ENCODE results near the gene MAMSTR. TPM values are rescaled to one million over a fixed set of nuclear protein-coding genes. Genes with fewer than 3 reads are reported as not detected.
"Not testable (repeated sequence)": the region's sequence is repeated elsewhere in the genome, so short reads cannot be mapped to it uniquely, and the experiment has no call there.

The MAMSTR gene
- total and polyA plus RNA-seq, 9 donors: 29.2 to 160 (median 93.1) TPM

DNA sequence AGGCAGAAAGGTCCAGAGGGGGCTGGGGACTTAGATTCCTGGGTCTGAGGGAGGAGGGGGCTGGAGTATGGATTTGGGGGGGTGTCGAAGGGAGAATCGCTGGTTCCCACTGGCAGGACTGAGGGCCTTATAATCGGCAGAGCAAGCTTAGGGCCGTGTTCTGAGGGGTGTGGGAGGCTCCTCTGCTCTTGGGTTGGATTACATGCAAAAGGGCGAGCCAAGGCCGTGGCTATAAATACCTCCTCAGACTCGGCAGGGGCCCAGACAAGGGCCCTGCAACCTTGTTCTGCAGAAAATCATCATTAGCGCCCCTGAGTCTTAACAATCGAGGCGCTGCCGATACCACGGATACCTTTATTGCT lies 707 bp upstream of the MAMSTR start:
- H3K4me1 ChIP-seq (ENCODE audit: control insufficient read depth, insufficient read depth, low read length): peaks cover 63% of the 10 kb centered on the region

DNA sequence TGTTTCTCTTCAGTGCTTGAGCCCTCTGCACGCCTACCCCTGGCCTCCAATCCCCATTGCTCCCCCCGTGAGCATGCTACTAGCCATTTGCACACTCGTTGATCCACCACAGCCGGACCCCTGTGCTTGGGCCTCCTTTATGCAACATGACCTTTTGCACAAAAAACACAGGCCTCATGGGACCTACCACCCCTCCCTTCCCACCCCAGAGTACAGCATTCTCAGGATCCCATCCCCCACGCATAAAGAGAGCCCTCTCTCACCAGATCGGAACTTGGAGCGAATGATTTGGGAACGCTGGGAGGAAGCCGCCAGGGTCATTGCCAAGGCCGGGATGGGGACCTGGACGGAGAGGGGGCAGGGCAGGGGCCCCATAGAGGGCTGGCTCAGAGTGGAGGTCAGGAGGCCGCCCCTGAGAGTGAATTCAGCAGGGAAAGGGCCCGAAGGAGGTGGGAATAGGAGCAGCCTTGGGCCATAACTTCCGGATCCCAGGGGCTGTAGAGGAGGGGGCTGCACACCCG lies 754 bp downstream of the MAMSTR start:
- no peaks in the 10 kb centered on the region for H3K9me3 ChIP-seq (replicated peaks; ENCODE audit: control insufficient read depth, low read depth, low read length)
- peak overlapping the region; percentile 72 for H3K4me3 ChIP-seq (ENCODE audit: low read length)
- H3K36me3 ChIP-seq (ENCODE audit: control insufficient read depth, insufficient read depth, low read length): peaks cover 24% of the 10 kb centered on the region
- peaks cover 64% of the 10 kb centered on the region for H3K4me1 ChIP-seq (ENCODE audit: control insufficient read depth, insufficient read depth, low read length)
- DNase-seq: peak; percentile 58
- peak overlapping the region; percentile 98 for H3K27ac ChIP-seq (ENCODE audit: low read length)
- WGBS (ENCODE audit: insufficient coverage): 34% methylated on average over 13 of the region's 15 CpGs
- H3K27me3 ChIP-seq (ENCODE audit: control insufficient read depth, insufficient read depth, low read length): no peaks in the 10 kb centered on the region

More for the DNA sequence above, 707 bp upstream of the MAMSTR start:
- 14% methylated on average over 12 of the region's 12 CpGs for WGBS (ENCODE audit: insufficient coverage)
- Histone ChIP-seq H3K9me3 (replicated peaks; ENCODE audit: control insufficient read depth, low read depth, low read length) (no peaks in the 10 kb centered on the region), H3K4me3 (ENCODE audit: low read length) (peak overlapping the region; percentile 63), H3K27me3 (ENCODE audit: control insufficient read depth, insufficient read depth, low read length) (no peaks in the 10 kb centered on the region), H3K36me3 (ENCODE audit: control insufficient read depth, insufficient read depth, low read length) (peaks cover 26% of the 10 kb centered on the region), H3K27ac (ENCODE audit: low read length) (peak overlapping the region; percentile 98)
- no peak for DNase-seq

DNA sequence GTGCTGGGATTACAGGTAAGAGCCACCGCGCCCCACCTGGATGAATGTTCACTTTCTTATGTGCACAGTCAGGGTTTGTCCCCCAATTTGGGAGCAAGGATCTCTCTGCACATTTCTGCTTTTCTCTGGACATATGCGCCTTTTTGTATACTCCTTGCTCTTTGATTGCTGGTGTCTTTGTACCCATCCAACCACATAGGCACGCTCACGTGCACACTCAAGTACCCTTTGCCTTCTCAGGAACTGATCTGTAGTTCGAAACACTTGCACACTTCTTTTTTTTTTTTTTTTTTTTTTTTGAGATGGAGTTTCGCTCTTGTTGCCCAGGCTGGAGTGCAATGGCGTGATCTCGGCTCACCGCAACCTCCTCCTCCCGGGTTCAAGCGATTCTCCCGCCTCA lies 1.4 kb downstream of the MAMSTR start:
- H3K36me3 ChIP-seq (ENCODE audit: control insufficient read depth, insufficient read depth, low read length): peaks cover 29% of the 10 kb centered on the region
- H3K27me3 ChIP-seq (ENCODE audit: control insufficient read depth, insufficient read depth, low read length); H3K9me3 ChIP-seq (replicated peaks; ENCODE audit: control insufficient read depth, low read depth, low read length); DNase-seq: not testable (repeated sequence)
- 96% methylated on average over 5 of the region's 13 CpGs for WGBS (ENCODE audit: insufficient coverage)
- H3K4me3 ChIP-seq (ENCODE audit: low read length): peak overlapping the region; percentile 72
- peaks cover 71% of the 10 kb centered on the region for H3K4me1 ChIP-seq (ENCODE audit: control insufficient read depth, insufficient read depth, low read length)
- peak overlapping the region; percentile 98 for H3K27ac ChIP-seq (ENCODE audit: low read length)

DNA sequence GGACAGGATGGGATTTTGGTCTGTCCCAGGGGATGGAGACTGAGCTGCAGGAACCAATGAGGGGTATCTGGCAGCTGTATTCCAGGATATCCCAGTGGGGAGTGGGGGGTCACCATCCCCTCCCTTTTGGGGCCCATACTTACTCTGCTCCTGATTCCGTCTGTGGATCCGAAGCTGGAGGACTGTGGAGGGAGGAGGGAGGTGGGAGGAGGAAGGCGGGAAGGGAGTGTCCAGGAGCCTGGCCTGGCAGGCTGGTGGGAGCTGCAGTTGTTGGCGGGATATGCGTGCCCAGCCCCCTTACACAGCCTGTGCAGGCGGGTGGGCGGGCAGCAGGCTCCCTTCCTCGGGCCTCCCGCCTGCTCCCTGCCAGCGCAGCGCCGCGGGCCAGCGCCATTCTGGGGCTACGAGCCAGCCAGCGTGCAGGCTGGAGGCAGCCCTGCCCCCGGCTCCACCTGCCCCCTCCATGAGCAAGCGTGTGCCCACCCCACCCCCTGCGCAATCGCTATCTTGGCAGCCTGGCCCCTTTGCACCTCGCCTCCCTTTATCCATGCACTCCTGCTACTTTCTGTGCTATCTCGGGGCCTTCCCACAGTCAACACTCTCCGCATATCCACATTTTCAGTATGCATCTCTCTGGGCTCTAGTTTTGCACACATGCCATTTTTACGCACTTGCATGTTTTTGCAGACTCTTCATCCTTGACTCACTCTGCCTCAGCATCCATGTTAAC lies 2.8 kb downstream of the MAMSTR start:
- Histone ChIP-seq H3K9me3 (replicated peaks; ENCODE audit: control insufficient read depth, low read depth, low read length) (no peaks in the 10 kb centered on the region), H3K27me3 (ENCODE audit: control insufficient read depth, insufficient read depth, low read length) (no peaks in the 10 kb centered on the region), H3K36me3 (ENCODE audit: control insufficient read depth, insufficient read depth, low read length) (peaks cover 32% of the 10 kb centered on the region), H3K27ac (ENCODE audit: low read length) (peak overlapping the region; percentile 97), H3K4me3 (ENCODE audit: low read length) (peak overlapping the region; percentile 76), H3K4me1 (ENCODE audit: control insufficient read depth, insufficient read depth, low read length) (peaks cover 75% of the 10 kb centered on the region)
- DNase-seq: peak; percentile 94
- 7% methylated on average over 23 of the region's 24 CpGs for WGBS (ENCODE audit: insufficient coverage)

DNA sequence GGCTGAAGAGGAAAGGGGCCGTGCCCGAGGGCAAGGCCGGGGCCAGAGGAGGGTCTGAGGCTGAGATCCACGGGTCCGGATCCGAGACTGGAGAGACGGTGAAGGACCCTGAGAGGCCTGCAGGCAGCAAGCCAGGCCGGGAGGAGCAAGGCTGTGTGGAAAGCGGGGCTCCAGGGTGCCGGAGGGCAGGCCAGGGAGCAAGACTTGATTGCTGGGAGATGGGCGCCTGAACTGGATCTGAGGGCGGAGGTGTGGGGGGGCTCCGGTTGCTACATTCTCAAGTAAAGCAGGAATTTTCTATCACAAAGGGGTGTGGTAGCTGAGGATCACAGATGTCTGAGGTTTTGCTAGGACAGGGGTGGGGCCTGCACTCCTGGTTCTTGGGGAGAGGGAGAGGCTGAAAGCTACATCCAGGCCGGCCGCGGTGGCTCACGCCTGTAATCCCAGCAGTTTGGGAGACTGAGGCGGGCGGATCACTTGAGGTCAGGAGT lies 3.8 kb downstream of the MAMSTR start:
- Histone ChIP-seq H3K9me3 (replicated peaks; ENCODE audit: control insufficient read depth, low read depth, low read length) (peaks cover 7% of the 10 kb centered on the region), H3K4me1 (ENCODE audit: control insufficient read depth, insufficient read depth, low read length) (peaks cover 70% of the 10 kb centered on the region), H3K27me3 (ENCODE audit: control insufficient read depth, insufficient read depth, low read length) (no peaks in the 10 kb centered on the region), H3K4me3 (ENCODE audit: low read length) (peak overlapping the region; percentile 76), H3K27ac (ENCODE audit: low read length) (peak overlapping the region; percentile 97), H3K36me3 (ENCODE audit: control insufficient read depth, insufficient read depth, low read length) (peaks cover 29% of the 10 kb centered on the region)
- 27% methylated on average over 16 of the region's 19 CpGs for WGBS (ENCODE audit: insufficient coverage)
- DNase-seq: peak; percentile 76

DNA sequence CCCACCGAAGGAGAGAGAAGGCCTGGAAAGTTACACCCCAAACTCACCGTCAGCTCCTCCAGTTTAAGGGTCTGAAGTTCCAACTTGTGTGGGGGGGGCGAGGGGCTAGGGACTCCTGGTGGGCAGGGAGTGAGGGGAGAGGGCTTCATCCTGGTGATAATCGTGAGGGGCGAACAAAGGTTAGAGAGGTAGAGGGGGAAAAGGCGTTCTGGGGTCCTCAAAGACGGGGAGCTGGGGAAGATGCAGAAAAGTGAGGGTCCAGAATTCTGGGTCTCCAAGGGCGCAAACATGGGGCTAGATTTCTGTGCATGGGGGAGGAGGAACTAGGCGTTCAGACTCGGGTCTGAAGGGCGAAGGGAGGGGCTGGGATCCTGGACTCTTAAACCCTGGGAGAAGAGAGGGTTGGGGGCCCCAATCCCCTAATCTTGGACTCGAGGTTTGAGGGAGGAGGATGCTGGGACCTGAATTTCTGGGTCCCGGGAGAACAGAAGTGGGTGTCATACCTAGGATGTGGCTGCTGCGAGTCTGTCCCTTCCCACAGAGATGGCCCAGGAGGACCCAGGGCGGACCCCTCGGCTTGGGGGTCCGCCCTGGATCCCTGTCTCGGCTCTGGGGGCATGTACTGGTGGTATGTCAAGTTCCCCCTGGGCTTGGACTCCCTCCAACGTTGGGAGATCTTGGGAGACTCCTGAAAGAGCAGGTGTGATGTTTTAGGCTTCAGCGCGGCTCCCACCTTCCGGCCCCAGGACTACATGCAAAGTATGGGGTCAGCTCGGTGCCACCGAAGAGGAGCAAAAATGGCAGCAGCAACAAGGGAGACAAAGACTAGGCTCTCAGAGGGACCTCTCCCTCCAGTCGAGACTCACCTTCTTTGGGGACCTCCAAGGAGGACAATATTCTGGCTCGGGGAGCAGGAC lies 4.5 kb downstream of the MAMSTR start:
- H3K4me3 ChIP-seq (ENCODE audit: low read length): peak overlapping the region; percentile 76
- H3K9me3 ChIP-seq (replicated peaks; ENCODE audit: control insufficient read depth, low read depth, low read length): peaks cover 7% of the 10 kb centered on the region
- peak overlapping the region; percentile 97 for H3K27ac ChIP-seq (ENCODE audit: low read length)
- no peaks in the 10 kb centered on the region for H3K27me3 ChIP-seq (ENCODE audit: control insufficient read depth, insufficient read depth, low read length)
- H3K4me1 ChIP-seq (ENCODE audit: control insufficient read depth, insufficient read depth, low read length): peaks cover 65% of the 10 kb centered on the region
- peak; percentile 59 for DNase-seq
- peaks cover 29% of the 10 kb centered on the region for H3K36me3 ChIP-seq (ENCODE audit: control insufficient read depth, insufficient read depth, low read length)
- WGBS (ENCODE audit: insufficient coverage): 35% methylated on average over 20 of the region's 26 CpGs

DNA sequence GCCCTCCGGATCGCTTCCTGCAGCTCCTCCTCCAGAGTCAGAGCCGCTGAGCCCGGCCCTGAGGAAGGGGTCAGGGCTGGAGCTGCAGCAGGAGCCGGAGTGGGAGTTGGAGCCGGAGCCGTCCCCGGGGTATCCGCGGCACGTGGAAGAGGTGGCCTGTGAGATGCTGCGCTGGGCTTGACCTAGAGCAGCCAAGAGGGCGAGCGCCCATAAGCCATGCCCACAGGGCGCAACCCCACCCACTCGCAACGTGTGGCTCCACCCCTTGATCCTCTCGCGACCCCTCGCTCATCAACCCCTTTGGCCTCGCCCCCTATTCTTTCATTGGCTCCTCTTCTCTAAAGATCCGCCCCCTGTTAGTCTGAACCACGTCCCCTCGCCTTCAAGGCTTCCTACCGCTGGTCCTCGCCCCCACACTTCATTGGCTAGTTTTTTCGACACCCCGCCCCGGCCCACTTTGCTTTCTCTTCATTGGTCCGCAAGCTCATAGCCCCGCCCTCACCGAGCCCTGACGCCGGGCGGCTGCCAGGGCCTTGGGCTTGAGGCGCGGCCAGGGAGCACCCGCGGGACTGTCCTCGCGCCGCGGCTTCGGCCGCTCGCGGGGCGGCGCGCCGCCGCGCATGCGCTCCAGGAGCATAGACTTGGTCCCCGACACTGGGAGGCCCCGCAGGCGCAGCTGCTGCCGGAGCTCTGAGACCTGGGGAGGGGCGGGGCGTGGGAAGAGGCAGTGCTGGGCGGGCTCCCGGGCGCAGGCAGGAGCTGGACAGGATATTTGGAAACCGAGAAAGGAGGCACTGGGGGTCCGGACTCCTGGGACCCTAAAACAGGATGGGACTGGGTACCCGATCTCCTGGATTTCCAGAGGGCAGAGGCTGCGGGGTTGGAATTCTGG lies 5.4 kb downstream of the MAMSTR start:
- H3K4me1 ChIP-seq (ENCODE audit: control insufficient read depth, insufficient read depth, low read length): peaks cover 56% of the 10 kb centered on the region
- peak overlapping the region; percentile 84 for H3K4me3 ChIP-seq (ENCODE audit: low read length)
- under 1% methylated on average over 63 of the region's 67 CpGs for WGBS (ENCODE audit: insufficient coverage)
- peaks cover 7% of the 10 kb centered on the region for H3K9me3 ChIP-seq (replicated peaks; ENCODE audit: control insufficient read depth, low read depth, low read length)
- peak overlapping the region; percentile 97 for H3K27ac ChIP-seq (ENCODE audit: low read length)
- peak; percentile 100 for DNase-seq
- no peaks in the 10 kb centered on the region for H3K27me3 ChIP-seq (ENCODE audit: control insufficient read depth, insufficient read depth, low read length)
- H3K36me3 ChIP-seq (ENCODE audit: control insufficient read depth, insufficient read depth, low read length): peaks cover 29% of the 10 kb centered on the region

DNA sequence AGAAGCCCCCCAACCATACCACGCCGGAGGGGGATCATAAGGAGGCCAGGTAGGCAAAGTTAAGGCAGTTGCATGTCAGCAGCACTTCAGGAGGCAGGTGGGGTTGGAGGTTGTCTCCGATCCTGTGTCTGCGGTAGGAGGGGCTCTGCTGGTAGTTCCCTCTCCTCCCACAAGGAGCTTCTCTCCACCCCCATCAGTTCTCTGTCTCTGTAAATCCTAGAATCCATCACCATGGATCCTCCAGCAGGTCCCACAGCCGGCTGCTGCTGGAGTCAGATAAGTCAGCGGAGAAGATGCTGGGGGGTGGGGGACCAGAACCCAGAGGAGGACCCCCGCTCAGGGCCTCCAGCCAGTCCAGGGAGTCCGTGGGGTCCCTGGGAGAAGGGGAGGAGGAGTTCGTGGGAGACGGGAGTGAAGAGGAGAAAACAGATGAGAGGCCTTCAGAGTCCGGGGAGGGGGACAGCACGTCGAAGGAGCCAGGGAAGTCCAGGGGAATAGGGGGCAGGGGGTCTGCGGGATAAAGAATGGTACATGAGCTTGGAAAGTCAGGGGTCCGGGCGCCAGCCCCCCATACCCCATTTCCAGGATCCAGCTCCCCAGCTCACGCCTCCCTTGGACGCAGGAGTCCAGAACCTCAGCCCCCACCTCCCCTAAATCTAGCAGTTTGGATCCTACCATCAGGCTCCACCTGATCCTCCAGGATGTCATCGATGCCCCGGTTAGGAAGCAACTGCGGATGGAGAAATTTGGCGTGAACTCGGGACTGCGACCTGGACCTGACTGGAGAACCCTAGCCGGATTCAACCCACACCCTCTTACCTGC lies 6.3 kb downstream of the MAMSTR start:
- H3K36me3 ChIP-seq (ENCODE audit: control insufficient read depth, insufficient read depth, low read length): peaks cover 29% of the 10 kb centered on the region
- H3K27me3 ChIP-seq (ENCODE audit: control insufficient read depth, insufficient read depth, low read length): no peaks in the 10 kb centered on the region
- WGBS (ENCODE audit: insufficient coverage): 8% methylated on average over 10 of the region's 25 CpGs
- H3K4me3 ChIP-seq (ENCODE audit: low read length): peak overlapping the region; percentile 84
- H3K9me3 ChIP-seq (replicated peaks; ENCODE audit: control insufficient read depth, low read depth, low read length): peaks cover 7% of the 10 kb centered on the region
- DNase-seq: peak; percentile 44
- peak overlapping the region; percentile 87 for H3K27ac ChIP-seq (ENCODE audit: low read length)
- peaks cover 49% of the 10 kb centered on the region for H3K4me1 ChIP-seq (ENCODE audit: control insufficient read depth, insufficient read depth, low read length)
